Measurements from ENCODE around the gene DHRS13. TPM values are rescaled to one million over a fixed set of nuclear protein-coding genes. Genes with fewer than 3 reads are reported as not detected.
A peak's percentile ranks its signal among the peaks of the same experiment; 100 is the strongest.

DHRS13 gene
- total and polyA plus RNA-seq, 2 donors (not counting 1 experiment from before 2014, with no cell fraction given), result 11.9 to 28.1 TPM

- H3K27me3 ChIP-seq (replicated peaks in 1 of 4; ENCODE audit: control extremely low read depth in 1 of 4, control insufficient read depth in 3 of 4, insufficient read depth in 4 of 4, low read length in 3 of 4), result no peaks in the 10 kb centered on the region
- H3K27ac ChIP-seq (ENCODE audit: low read length in 2 of 2), result no peak overlapping the region
- Mint-ChIP-seq H3K4me3 (no peak overlapping the region), H3K9me3 (ENCODE audit: insufficient read depth) (no peaks in the 10 kb centered on the region), H3K27ac (no peak overlapping the region), H3K27me3 (no peaks in the 10 kb centered on the region), H3K4me1 (peaks cover 82% of the 10 kb centered on the region)
- H3K4me3 ChIP-seq (ENCODE audit: control extremely low read depth in 1 of 5, extremely low read depth in 1 of 5, insufficient read depth in 1 of 5, low read depth in 2 of 5, low read length in 4 of 5), result no peak overlapping the region
- peaks cover 37 to 49% of the 10 kb centered on the region in 2 donors for H3K4me1 ChIP-seq (ENCODE audit: control insufficient read depth in 2 of 2, insufficient read depth in 2 of 2, low read length in 2 of 2)
- H3K4me2 ChIP-seq (replicated peaks; ENCODE audit: low read depth, low read length, poor library complexity, severe bottlenecking), result peak overlapping the region; percentile 10
- no peak overlapping the region for H3K9ac ChIP-seq (ENCODE audit: low read length)
- CTCF ChIA-PET, result interaction anchor here (1.5 to 2.1 kb wide), 2 partner anchors 25 to 177 kb away, joined by 6 read pairs; no protein-coding TSS in a partner anchor
- H3K9me3 ChIP-seq (ENCODE audit: control extremely low read depth in 1 of 3, control insufficient read depth in 2 of 3, insufficient read depth in 1 of 3, low read length in 2 of 3), result no peaks in the 10 kb centered on the region
- TF ChIP-seq CTCF (IDR thresholded peaks at IDR 0.05) (no peak), EZH2 (IDR thresholded peaks at IDR 0.05; ENCODE audit: borderline replicate concordance, insufficient read depth, low read depth, low read length, poor library complexity, severe bottlenecking) (no peak)
- no peak for ATAC-seq (ENCODE audit: low read depth)
- intact Hi-C loops (cut with micrococcal nuclease), result no loop called here
- peaks cover 100% of the 10 kb centered on the region for H3K79me2 ChIP-seq (ENCODE audit: control insufficient read depth, insufficient read depth, low read length)
- no peak for DNase-seq
- no peak overlapping the region for H2AFZ ChIP-seq (ENCODE audit: insufficient read depth, low read depth, low read length, poor library complexity, severe bottlenecking)
- H4K20me1 ChIP-seq (ENCODE audit: control insufficient read depth, insufficient read depth, low read length, poor library complexity, severe bottlenecking), result peaks cover 90% of the 10 kb centered on the region
- 38% methylated on average over 3 of the region's 3 CpGs for WGBS (ENCODE audit: insufficient coverage)
- POLR2A ChIA-PET, result interaction anchor here (0.9 kb wide), 1 partner anchor 9 kb away, joined by 3 read pairs; no protein-coding TSS in a partner anchor
- H3K36me3 ChIP-seq (replicated peaks in 1 of 2; ENCODE audit: control extremely low read depth in 1 of 2, control insufficient read depth in 1 of 2, extremely low read depth in 1 of 2, insufficient read depth in 2 of 2, low read length in 1 of 2), result peaks cover 0 to 21% of the 10 kb centered on the region in 2 experiments
Observed at GRCh38 chr17:28940675-28941074, 37.8 kb upstream of the DHRS13 start.

GRCh38 chr17:28940142-28940541, 37.3 kb upstream of the DHRS13 start:
- Mint-ChIP-seq H3K4me1 (peaks cover 80% of the 10 kb centered on the region), H3K4me3 (peak overlapping the region; percentile 2), H3K27me3 (no peaks in the 10 kb centered on the region), H3K27ac (no peak overlapping the region), H3K9me3 (ENCODE audit: insufficient read depth) (no peaks in the 10 kb centered on the region)
- no CpG with 5 or more reads among the region's 3 CpGs for WGBS (ENCODE audit: insufficient coverage)
- ChIA-PET CTCF (interaction anchor here (0.9 to 2.1 kb wide), 2 partner anchors 24 to 176 kb away, joined by 3 to 6 read pairs; no protein-coding TSS in a partner anchor), POLR2A (interaction anchor here (0.9 kb wide), 1 partner anchor 9 kb away, joined by 3 read pairs; no protein-coding TSS in a partner anchor)
- DNase-seq, result no peak
- Histone ChIP-seq H4K20me1 (ENCODE audit: control insufficient read depth, insufficient read depth, low read length, poor library complexity, severe bottlenecking) (peaks cover 90% of the 10 kb centered on the region), H3K4me2 (replicated peaks; ENCODE audit: low read depth, low read length, poor library complexity, severe bottlenecking) (peak overlapping the region; percentile 10), H3K4me1 (ENCODE audit: control insufficient read depth in 2 of 2, insufficient read depth in 2 of 2, low read length in 2 of 2) (peaks cover 32 to 44% of the 10 kb centered on the region in 2 donors), H3K9me3 (ENCODE audit: control extremely low read depth in 1 of 3, control insufficient read depth in 2 of 3, insufficient read depth in 1 of 3, low read length in 2 of 3) (no peaks in the 10 kb centered on the region), H3K79me2 (ENCODE audit: control insufficient read depth, insufficient read depth, low read length) (peaks cover 100% of the 10 kb centered on the region), H3K27me3 (replicated peaks in 1 of 4; ENCODE audit: control extremely low read depth in 1 of 4, control insufficient read depth in 3 of 4, insufficient read depth in 4 of 4, low read length in 3 of 4) (no peaks in the 10 kb centered on the region), H3K9ac (ENCODE audit: low read length) (no peak overlapping the region), H3K27ac (ENCODE audit: low read length in 2 of 2) (no peak overlapping the region), H3K4me3 (ENCODE audit: control extremely low read depth in 1 of 5, extremely low read depth in 1 of 5, insufficient read depth in 1 of 5, low read depth in 2 of 5, low read length in 4 of 5) (no peak overlapping the region), H3K36me3 (replicated peaks in 1 of 2; ENCODE audit: control extremely low read depth in 1 of 2, control insufficient read depth in 1 of 2, extremely low read depth in 1 of 2, insufficient read depth in 2 of 2, low read length in 1 of 2) (peaks cover 0 to 20% of the 10 kb centered on the region in 2 experiments), H2AFZ (ENCODE audit: insufficient read depth, low read depth, low read length, poor library complexity, severe bottlenecking) (no peak overlapping the region)
- no peak for ATAC-seq (ENCODE audit: low read depth)
- intact Hi-C loops (cut with micrococcal nuclease), result no loop called here
- TF ChIP-seq CTCF (IDR thresholded peaks at IDR 0.05), result no peak
- TF ChIP-seq EZH2 (IDR thresholded peaks at IDR 0.05; ENCODE audit: borderline replicate concordance, insufficient read depth, low read depth, low read length, poor library complexity, severe bottlenecking), result no peak
